Panc1 (cell line): ENCODE data around the gene ZNF555. TPM values are rescaled to one million over a fixed set of nuclear protein-coding genes. Genes with fewer than 3 reads are reported as not detected.

ENCODE experiments used
- ATAC-seq: fragments of 200-7000 bp; cut with Tn5 transposase; 2 replicates; pipeline ENCODE4 v1.9.1; 2020; ENCODE audit warnings: mild to moderate bottlenecking, moderate library complexity
- BruUV-seq: library from RNA; stranded (reverse); fragments of 400-500 nt; replicated peaks from 2 replicates; lab custom pipeline; 2021; lab: Mats Ljungman, UMichigan
- CTCF ChIA-PET: fragments of 300-600 bp; sonication (Branson Sonifier 250); formaldehyde crosslinking; loops from one replicate; lab custom pipeline; 2022; ENCODE audit warnings: antibody characterized with exemption; lab: Charles Lee
- POLR2A ChIA-PET: fragments of 300-600 bp; sonication (Branson Sonifier 250); formaldehyde crosslinking; loops from one replicate; lab custom pipeline; 2022; ENCODE audit warnings: antibody characterized with exemption; lab: Charles Lee
- DNase-seq: peaks from one replicate; pipeline ENCODE4 v3.0.0-alpha.2; 2010; ENCODE audit warnings: low read depth, low spot score
- H3K27ac ChIP-seq: 2 replicates; pipeline ENCODE4 v1.5.1; 2011; ENCODE audit warnings: mild to moderate bottlenecking, low read length, inconsistent platforms
- H3K27me3 ChIP-seq: fragments of 200-500 bp; sonication (Bioruptor generic); 2 replicates; pipeline ENCODE4 v1.6.0; 2014; ENCODE audit warnings: low read length, inconsistent platforms; ENCODE audit not compliant: control insufficient read depth, insufficient read depth
- H3K36me3 ChIP-seq: fragments of 200-500 bp; sonication (Bioruptor generic); 2 replicates; pipeline ENCODE4 v1.5.1; 2014; ENCODE audit warnings: inconsistent platforms, mild to moderate bottlenecking, low read length, moderate library complexity; ENCODE audit not compliant: control insufficient read depth, insufficient read depth
- H3K4me1 ChIP-seq: 2 replicates; pipeline ENCODE4 v1.5.1; 2011; ENCODE audit warnings: inconsistent platforms, mild to moderate bottlenecking, low read length, moderate library complexity; ENCODE audit not compliant: control insufficient read depth, insufficient read depth
- H3K4me3 ChIP-seq, 2 experiments: 2 replicates each; pipeline ENCODE4 v1.5.1; 2011 to 2012; ENCODE audit warnings: low read depth in 2 of 2, low read length in 2 of 2, mild to moderate bottlenecking in 2 of 2, inconsistent platforms in 1 of 2, moderate library complexity in 1 of 2
- H3K9me3 ChIP-seq: fragments of 200-500 bp; sonication (Bioruptor generic); 2 replicates; pipeline ENCODE4 v1.5.1; 2014; ENCODE audit warnings: low read depth, mild to moderate bottlenecking, inconsistent platforms, low read length, moderate library complexity; ENCODE audit not compliant: control insufficient read depth, insufficient read depth
- POLR2AphosphoS5 ChIP-seq: IDR thresholded peaks from 2 replicates; pipeline ENCODE4 v1.6.1; 2012; ENCODE audit warnings: mild to moderate bottlenecking, low read depth, low read length, moderate library complexity
- SIN3A ChIP-seq: IDR thresholded peaks from 2 replicates; pipeline ENCODE4 v1.6.1; 2012; ENCODE audit warnings: low read depth, mild to moderate bottlenecking, low read length, moderate library complexity, borderline replicate concordance; ENCODE audit not compliant: insufficient read depth
- TCF7L2 ChIP-seq: IDR thresholded peaks from 2 replicates; pipeline ENCODE4 v1.6.1; 2011; ENCODE audit warnings: mild to moderate bottlenecking, low read depth, low read length, inconsistent platforms
- in situ Hi-C: cut with HindIII; loops from 2 replicates; pipeline ENCODE4 v1.10.0; 2016; ENCODE audit warnings: low sequenced_read_pairs, low pct_unique_long_range_greater_than_20kb
- intact Hi-C: fragments of 100-400 bp; cut with micrococcal nuclease; formaldehyde crosslinking; loops from one replicate; pipeline ENCODE4 v1.10.0; 2022; ENCODE audit not compliant: unreplicated experiment
- total RNA-seq: library from RNA; stranded (reverse); gene quantifications from one replicate; pipeline ENCODE4 v1.2.1, GENCODE V29; 2021; ENCODE audit not compliant: unreplicated experiment
- TF ChIP-seq, protein P1 (sequence below): fragments of 450-650 bp; IDR thresholded peaks from 2 replicates; pipeline ENCODE4 v1.5.1; 2017; ENCODE audit warnings: mild to moderate bottlenecking
- TF ChIP-seq, protein P2 (sequence below), 2 experiments: IDR thresholded peaks; 2 replicates each; pipeline ENCODE4 v1.6.1; 2011 to 2012; ENCODE audit warnings: low read depth in 2 of 2, control low read depth in 1 of 2, low read length in 1 of 2, mild to moderate bottlenecking in 1 of 2, moderate library complexity in 1 of 2; ENCODE audit not compliant: insufficient read depth in 1 of 2

Gene ZNF555
- total RNA-seq, 1 experiment from 2014 or later: 7.3 TPM

DNA sequence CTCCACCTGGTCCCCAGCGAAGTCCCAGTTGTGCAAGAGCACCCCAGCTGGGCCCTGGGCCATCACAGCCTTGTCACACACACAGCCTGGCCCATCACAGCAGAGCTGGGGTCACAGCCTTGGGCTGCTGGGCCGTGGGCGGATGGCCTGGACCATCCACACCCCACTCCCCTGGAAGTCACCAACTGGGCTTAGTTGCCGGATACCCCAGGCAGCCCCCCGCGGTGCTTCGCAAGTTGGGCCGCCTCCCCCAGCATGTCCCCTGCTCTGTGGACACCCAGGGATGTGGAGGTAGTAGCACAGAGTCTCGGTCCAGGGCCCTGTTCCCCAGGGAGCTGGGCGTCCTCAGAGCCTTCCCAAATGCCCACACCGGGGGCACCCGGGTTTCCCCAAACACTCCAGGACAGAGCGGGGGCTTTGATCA is 26.1 kb upstream of the ZNF555 start:
- no TSS peak for BruUV-seq
- no peak overlapping the region for H3K27ac ChIP-seq
- in situ Hi-C loops: no loop called here
- H3K27me3 ChIP-seq: no peaks in the 10 kb centered on the region
- ChIA-PET POLR2A (no interaction called here), CTCF (no interaction called here)
- TF ChIP-seq TCF7L2 (no peak), POLR2AphosphoS5 (no peak), SIN3A (no peak)
- TF ChIP-seq, protein P1, sequence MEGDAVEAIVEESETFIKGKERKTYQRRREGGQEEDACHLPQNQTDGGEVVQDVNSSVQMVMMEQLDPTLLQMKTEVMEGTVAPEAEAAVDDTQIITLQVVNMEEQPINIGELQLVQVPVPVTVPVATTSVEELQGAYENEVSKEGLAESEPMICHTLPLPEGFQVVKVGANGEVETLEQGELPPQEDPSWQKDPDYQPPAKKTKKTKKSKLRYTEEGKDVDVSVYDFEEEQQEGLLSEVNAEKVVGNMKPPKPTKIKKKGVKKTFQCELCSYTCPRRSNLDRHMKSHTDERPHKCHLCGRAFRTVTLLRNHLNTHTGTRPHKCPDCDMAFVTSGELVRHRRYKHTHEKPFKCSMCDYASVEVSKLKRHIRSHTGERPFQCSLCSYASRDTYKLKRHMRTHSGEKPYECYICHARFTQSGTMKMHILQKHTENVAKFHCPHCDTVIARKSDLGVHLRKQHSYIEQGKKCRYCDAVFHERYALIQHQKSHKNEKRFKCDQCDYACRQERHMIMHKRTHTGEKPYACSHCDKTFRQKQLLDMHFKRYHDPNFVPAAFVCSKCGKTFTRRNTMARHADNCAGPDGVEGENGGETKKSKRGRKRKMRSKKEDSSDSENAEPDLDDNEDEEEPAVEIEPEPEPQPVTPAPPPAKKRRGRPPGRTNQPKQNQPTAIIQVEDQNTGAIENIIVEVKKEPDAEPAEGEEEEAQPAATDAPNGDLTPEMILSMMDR: no peak
- TF ChIP-seq, protein P2, sequence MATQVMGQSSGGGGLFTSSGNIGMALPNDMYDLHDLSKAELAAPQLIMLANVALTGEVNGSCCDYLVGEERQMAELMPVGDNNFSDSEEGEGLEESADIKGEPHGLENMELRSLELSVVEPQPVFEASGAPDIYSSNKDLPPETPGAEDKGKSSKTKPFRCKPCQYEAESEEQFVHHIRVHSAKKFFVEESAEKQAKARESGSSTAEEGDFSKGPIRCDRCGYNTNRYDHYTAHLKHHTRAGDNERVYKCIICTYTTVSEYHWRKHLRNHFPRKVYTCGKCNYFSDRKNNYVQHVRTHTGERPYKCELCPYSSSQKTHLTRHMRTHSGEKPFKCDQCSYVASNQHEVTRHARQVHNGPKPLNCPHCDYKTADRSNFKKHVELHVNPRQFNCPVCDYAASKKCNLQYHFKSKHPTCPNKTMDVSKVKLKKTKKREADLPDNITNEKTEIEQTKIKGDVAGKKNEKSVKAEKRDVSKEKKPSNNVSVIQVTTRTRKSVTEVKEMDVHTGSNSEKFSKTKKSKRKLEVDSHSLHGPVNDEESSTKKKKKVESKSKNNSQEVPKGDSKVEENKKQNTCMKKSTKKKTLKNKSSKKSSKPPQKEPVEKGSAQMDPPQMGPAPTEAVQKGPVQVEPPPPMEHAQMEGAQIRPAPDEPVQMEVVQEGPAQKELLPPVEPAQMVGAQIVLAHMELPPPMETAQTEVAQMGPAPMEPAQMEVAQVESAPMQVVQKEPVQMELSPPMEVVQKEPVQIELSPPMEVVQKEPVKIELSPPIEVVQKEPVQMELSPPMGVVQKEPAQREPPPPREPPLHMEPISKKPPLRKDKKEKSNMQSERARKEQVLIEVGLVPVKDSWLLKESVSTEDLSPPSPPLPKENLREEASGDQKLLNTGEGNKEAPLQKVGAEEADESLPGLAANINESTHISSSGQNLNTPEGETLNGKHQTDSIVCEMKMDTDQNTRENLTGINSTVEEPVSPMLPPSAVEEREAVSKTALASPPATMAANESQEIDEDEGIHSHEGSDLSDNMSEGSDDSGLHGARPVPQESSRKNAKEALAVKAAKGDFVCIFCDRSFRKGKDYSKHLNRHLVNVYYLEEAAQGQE (IDR thresholded peaks at IDR 0.05; ENCODE audit: insufficient read depth in 1 of 2, low read depth in 2 of 2, low read length in 1 of 2): no peak
- H3K4me1 ChIP-seq: no peaks in the 10 kb centered on the region
- DNase-seq (no peak), ATAC-seq (no peak)
- no peaks in the 10 kb centered on the region for H3K36me3 ChIP-seq
- no peak overlapping the region for H3K4me3 ChIP-seq
- H3K9me3 ChIP-seq: no peaks in the 10 kb centered on the region
- intact Hi-C loops: no loop called here

DNA sequence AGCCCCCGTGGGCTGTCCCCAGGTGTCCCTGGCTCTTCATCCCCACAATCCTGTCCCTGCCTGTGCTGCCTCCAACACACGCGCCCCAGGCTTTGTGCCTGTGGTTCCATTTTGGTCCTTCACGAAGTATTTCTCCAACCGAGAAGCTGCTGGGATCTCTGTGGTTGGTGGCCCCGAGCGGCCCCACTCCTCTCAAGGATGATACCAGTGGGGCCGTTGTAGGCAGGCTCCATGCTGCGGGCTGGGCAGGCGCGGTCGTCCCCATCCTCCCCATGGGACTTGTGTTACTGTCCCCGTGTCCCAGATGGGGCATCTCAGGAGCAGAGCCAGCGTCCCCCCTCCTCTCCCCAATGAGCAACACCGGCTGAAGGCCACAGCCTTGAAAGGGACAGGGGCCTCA is 25.4 kb upstream of the ZNF555 start:
- Histone ChIP-seq H3K36me3 (no peaks in the 10 kb centered on the region), H3K27ac (no peak overlapping the region), H3K27me3 (no peaks in the 10 kb centered on the region), H3K9me3 (no peaks in the 10 kb centered on the region), H3K4me1 (no peaks in the 10 kb centered on the region), H3K4me3 (no peak overlapping the region)
- DNase-seq: no peak
- POLR2A ChIA-PET: no interaction called here
- ATAC-seq: no peak
- intact Hi-C loops (no loop called here), in situ Hi-C loops (no loop called here)
- TF ChIP-seq, protein P1: no peak
- no peak for TF ChIP-seq POLR2AphosphoS5
- TF ChIP-seq, protein P2 (IDR thresholded peaks at IDR 0.05; ENCODE audit: insufficient read depth in 1 of 2, low read depth in 2 of 2, low read length in 1 of 2): no peak
- TF ChIP-seq TCF7L2: no peak
- TF ChIP-seq SIN3A: no peak
- no TSS peak for BruUV-seq
- CTCF ChIA-PET: no interaction called here
